Activated CD4-positive, alpha-beta memory T cell treated with anti-CD3 and anti-CD28 coated beads for 36 hours (primary cell): ENCODE results near the gene CITED1. TPM values are rescaled to one million over a fixed set of nuclear protein-coding genes. Genes with fewer than 3 reads are reported as not detected.

Experiments
- CTCF ChIA-PET: fragments of 350-600 bp; sonication (Branson Sonifier 250); formaldehyde crosslinking; loops from one replicate; lab custom pipeline; 2021; ENCODE audit warnings: antibody characterized with exemption, inconsistent platforms; lab: Charles Lee
- POLR2A ChIA-PET: fragments of 350-600 bp; sonication (Branson Sonifier 250); formaldehyde crosslinking; loops from one replicate; lab custom pipeline; 2021; ENCODE audit warnings: antibody characterized with exemption; lab: Charles Lee
- DNase-seq: peaks from one replicate; pipeline ENCODE4 v3.0.0-alpha.2; 2020
- H3K27ac Mint-ChIP-seq: one replicate; pipeline ENCODE4 v1.8.0; 2021; ENCODE audit warnings: mixed read lengths
- H3K27me3 Mint-ChIP-seq: one replicate; pipeline ENCODE4 v1.8.0; 2021; ENCODE audit warnings: mixed read lengths
- H3K36me3 Mint-ChIP-seq: one replicate; pipeline ENCODE4 v1.8.0; 2021; ENCODE audit warnings: mixed read lengths
- H3K4me1 Mint-ChIP-seq: one replicate; pipeline ENCODE4 v1.8.0; 2021; ENCODE audit warnings: low read depth, mixed read lengths
- H3K4me3 Mint-ChIP-seq: one replicate; pipeline ENCODE4 v1.8.0; 2021; ENCODE audit warnings: mild to moderate bottlenecking, mixed read lengths
- H3K9me3 Mint-ChIP-seq: one replicate; pipeline ENCODE4 v1.8.0; 2021; ENCODE audit warnings: mixed read lengths
- intact Hi-C: fragments of 100-400 bp; cut with micrococcal nuclease; formaldehyde crosslinking; loops from one replicate; pipeline ENCODE4 v1.15.1; 2023
- total RNA-seq, 2 experiments: library from RNA; stranded (reverse); gene quantifications; one replicate each; pipeline ENCODE4 v1.2.3, GENCODE V29; 2021

Gene CITED1
- total RNA-seq, 2 experiments from 2014 or later, result not detected

DNA sequence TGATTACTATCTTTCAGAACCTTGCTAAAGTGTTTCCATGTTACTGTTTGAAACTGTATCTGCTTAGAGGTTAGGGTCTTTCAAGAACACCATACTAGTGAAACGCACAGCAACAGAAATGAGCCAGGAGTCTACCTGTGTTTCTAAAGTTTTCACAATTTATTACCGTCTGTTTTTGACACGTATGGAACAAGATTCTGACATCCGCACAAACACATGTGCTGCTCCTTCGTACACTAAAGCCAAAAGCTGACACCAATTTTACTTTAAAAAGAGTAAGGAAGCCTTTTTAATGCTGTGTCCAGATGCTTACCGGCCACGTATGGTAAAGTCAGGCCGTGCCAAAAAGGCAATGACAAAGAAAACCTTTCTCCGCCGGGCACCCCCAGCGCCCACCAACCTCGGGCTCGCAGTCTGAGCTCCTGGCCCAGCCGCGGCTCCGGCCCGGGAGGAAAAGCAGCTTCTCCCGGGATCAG lies 29.2 kb downstream of the CITED1 start:
- H3K27ac Mint-ChIP-seq, result peak overlapping the region; percentile 89
- H3K4me3 Mint-ChIP-seq, result peak overlapping the region; percentile 82
- H3K27me3 Mint-ChIP-seq, result peaks cover 6% of the 10 kb centered on the region
- DNase-seq, result no peak
- H3K9me3 Mint-ChIP-seq, result no peaks in the 10 kb centered on the region
- CTCF ChIA-PET, result interaction anchor here (0.7 to 4.2 kb wide), 13 partner anchors 8 to 259 kb away, joined by 3 to 46 read pairs (median 4); partner anchors contain the start of genes ERCC6L and RTL5
- intact Hi-C loops, result loop anchor here (2.0 to 10.0 kb wide), 4 partner anchors 38 to 1666 kb away; partner anchors contain the start of genes ERCC6L and HDAC8
- peaks cover 40% of the 10 kb centered on the region for H3K4me1 Mint-ChIP-seq
- POLR2A ChIA-PET, result interaction anchor here (0.6 to 1.9 kb wide), 7 partner anchors 9 to 345 kb away, joined by 3 to 14 read pairs (median 9); partner anchors contain the start of genes ERCC6L and PIN4
- H3K36me3 Mint-ChIP-seq, result peaks cover 46% of the 10 kb centered on the region

DNA sequence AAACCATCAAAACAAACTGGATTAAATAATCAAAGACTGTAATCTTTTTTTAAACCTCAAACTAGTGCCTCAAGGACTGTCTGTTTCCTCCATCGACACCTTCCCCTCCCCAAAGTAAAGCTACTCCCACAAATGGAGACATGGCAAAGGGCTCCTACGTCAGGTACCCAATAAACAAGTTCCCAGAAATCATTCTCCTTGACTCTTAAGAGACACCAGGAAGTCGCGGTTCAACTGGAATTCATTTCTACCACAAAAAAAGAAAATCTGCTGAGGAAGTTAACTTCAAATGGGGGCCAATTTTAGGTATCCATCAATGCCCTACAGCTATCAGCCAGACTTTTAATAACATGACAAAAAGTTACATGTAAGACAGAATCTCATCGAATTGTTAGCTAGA lies 31.2 kb downstream of the CITED1 start:
- intact Hi-C loops, result loop anchor here (10.0 kb wide), 1 partner anchor 350 kb away; no protein-coding TSS in a partner anchor
- Mint-ChIP-seq H3K27ac (peak overlapping the region; percentile 89), H3K36me3 (peaks cover 53% of the 10 kb centered on the region), H3K4me3 (peak overlapping the region; percentile 82), H3K9me3 (no peaks in the 10 kb centered on the region), H3K4me1 (peaks cover 51% of the 10 kb centered on the region), H3K27me3 (no peaks in the 10 kb centered on the region)
- no peak for DNase-seq
- ChIA-PET POLR2A (no interaction called here), CTCF (interaction anchor here (4.2 kb wide), 1 partner anchor 29 kb away, joined by 46 read pairs; no protein-coding TSS in a partner anchor)

DNA sequence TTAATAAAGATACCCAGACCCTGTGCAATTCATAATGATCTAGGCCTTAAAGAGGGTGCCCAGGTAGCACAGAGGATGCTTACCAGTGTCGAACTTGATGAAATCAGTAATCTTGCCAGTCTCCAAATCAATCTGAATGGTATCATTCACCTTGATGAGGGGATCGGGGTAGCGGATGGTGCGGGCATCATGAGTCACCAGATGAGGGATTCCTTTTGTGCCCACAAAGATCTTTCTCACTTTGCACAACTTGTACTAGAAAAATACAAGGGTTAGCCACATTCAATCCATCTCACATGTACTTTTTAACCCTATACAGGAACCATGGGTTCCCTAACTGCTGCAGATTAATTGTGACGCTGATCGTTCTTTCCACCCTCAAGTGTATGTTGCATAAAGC lies 32.0 kb downstream of the CITED1 start:
- Mint-ChIP-seq H3K27me3 (no peaks in the 10 kb centered on the region), H3K4me1 (peaks cover 51% of the 10 kb centered on the region), H3K36me3 (peaks cover 59% of the 10 kb centered on the region), H3K27ac (peak overlapping the region; percentile 89), H3K4me3 (peak overlapping the region; percentile 82), H3K9me3 (no peaks in the 10 kb centered on the region)
- POLR2A ChIA-PET, result no interaction called here
- CTCF ChIA-PET, result no interaction called here
- peak; percentile 62 for DNase-seq
- intact Hi-C loops, result loop anchor here (10.0 kb wide), 1 partner anchor 351 kb away; no protein-coding TSS in a partner anchor

DNA sequence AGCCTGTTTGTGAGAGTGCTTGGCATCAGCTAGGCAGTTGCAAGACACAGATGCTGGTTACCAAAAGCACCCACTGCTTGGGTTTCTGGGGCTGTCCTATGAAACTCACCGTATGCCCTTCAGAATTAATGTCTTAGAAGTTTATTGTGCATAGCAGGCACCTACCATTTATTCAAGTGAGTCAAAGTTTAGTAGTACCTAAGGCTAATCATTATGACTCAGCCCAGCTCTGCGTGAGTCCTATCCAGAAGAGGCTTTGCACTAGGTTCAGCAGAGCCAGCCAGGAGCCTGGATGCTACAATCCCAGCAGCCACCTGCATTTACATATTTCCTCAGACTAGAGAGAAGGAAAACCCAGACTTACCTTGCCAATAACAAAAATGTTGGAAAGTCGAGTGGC lies 32.8 kb downstream of the CITED1 start:
- Mint-ChIP-seq H3K9me3 (no peaks in the 10 kb centered on the region), H3K4me3 (no peak overlapping the region), H3K4me1 (peaks cover 51% of the 10 kb centered on the region), H3K27me3 (no peaks in the 10 kb centered on the region), H3K27ac (peak overlapping the region; percentile 89), H3K36me3 (peaks cover 63% of the 10 kb centered on the region)
- POLR2A ChIA-PET, result no interaction called here
- DNase-seq, result peak; percentile 25
- CTCF ChIA-PET, result no interaction called here
- intact Hi-C loops, result loop anchor here (10.0 kb wide), 1 partner anchor 352 kb away; no protein-coding TSS in a partner anchor

DNA sequence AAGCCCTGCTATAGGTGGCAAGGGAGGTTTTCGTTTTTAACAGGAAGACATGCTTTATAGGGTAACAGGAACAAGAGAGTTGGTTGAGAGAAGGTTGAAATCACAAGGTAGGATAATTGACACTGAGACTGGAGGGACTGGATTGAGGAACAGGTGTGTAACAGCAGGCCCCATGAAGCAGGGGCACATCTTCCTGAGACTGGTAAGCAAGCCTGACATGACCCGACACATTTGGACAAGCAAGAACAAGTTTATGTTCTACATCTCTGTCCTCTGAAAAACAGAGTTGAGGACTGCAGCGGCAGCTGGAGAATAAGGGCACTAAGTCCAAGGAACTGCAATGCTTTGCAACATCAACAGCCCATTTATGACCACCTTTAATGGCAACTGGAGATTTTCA lies 33.9 kb downstream of the CITED1 start:
- H3K4me1 Mint-ChIP-seq, result peaks cover 51% of the 10 kb centered on the region
- H3K4me3 Mint-ChIP-seq, result peak overlapping the region; percentile 29
- ChIA-PET POLR2A (no interaction called here), CTCF (no interaction called here)
- no peak for DNase-seq
- peak overlapping the region; percentile 71 for H3K27ac Mint-ChIP-seq
- H3K36me3 Mint-ChIP-seq, result peaks cover 65% of the 10 kb centered on the region
- H3K9me3 Mint-ChIP-seq, result no peaks in the 10 kb centered on the region
- H3K27me3 Mint-ChIP-seq, result no peaks in the 10 kb centered on the region
- intact Hi-C loops, result loop anchor here (10.0 kb wide), 1 partner anchor 353 kb away; no protein-coding TSS in a partner anchor

DNA sequence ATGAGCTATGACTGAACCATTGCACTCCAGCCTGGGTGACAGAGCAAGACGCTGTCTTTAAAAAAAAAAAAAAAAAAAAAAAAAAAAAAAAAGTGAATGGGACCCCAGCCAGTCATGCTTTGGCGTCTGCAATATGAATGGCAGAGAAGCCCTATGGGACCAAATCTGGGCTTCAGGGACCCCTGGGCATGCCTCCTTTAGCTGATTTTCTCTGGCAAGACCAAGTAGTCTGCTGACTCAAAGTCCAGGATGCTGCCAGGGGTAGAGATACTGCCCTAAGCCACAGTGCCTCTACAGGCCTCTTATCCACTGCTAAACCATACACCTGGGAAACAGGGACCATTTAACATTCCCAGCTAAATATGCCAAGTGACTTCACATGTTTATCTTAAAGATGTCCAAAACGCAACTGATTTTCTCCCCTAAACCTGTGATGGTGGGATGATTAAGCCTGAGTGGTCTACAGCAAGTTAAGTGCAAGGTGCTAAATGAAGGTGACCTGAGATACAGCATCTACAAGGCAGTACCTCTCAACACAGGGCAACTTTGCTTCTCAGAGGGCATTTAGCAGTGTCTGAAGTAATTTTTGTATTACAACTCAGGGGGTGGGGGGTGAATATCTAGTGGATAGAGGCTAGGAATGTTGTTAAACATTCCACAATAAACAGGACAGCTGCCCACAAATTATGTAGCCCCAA lies 34.5 kb downstream of the CITED1 start:
- Mint-ChIP-seq H3K4me3 (no peak overlapping the region), H3K9me3 (no peaks in the 10 kb centered on the region), H3K4me1 (peaks cover 51% of the 10 kb centered on the region), H3K27ac (peak overlapping the region; percentile 71), H3K27me3 (no peaks in the 10 kb centered on the region), H3K36me3 (peaks cover 65% of the 10 kb centered on the region)
- intact Hi-C loops, result loop anchor here (10.0 kb wide), 1 partner anchor 354 kb away; no protein-coding TSS in a partner anchor
- CTCF ChIA-PET, result no interaction called here
- POLR2A ChIA-PET, result interaction anchor here (0.9 kb wide), 1 partner anchor 23 kb away, joined by 3 read pairs; no protein-coding TSS in a partner anchor
- no peak for DNase-seq

DNA sequence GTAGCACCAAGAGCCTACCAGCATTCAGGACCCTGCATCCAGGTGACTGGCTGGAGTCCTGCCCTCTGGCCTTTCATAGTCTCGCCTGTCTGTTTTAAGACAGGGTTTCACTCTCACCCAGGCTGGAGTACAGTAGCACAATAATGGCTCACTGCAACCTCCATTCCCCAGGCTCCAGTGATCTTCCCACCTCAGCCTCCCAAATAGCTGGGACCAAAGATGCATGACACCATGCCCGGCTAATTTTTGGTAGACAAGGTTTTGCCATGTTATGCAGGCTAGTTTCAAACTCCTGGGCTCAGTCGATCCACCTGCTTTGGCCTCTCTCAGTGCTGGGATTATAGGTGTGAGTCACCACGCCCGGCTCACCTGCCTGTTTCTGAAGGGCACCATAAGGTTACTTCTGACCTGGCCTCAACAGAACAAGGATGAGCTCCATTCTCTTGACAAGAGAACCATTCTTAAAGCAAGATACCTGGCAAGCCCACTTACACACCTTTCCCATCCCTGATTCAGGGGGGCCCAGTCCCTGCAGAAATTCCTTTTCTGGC lies 35.3 kb downstream of the CITED1 start:
- peaks cover 47% of the 10 kb centered on the region for H3K4me1 Mint-ChIP-seq
- intact Hi-C loops, result loop anchor here (10.0 kb wide), 1 partner anchor 354 kb away; no protein-coding TSS in a partner anchor
- no peak overlapping the region for H3K4me3 Mint-ChIP-seq
- CTCF ChIA-PET, result no interaction called here
- DNase-seq, result no peak
- H3K9me3 Mint-ChIP-seq, result no peaks in the 10 kb centered on the region
- POLR2A ChIA-PET, result interaction anchor here (0.9 to 1.2 kb wide), 2 partner anchors 22 to 25 kb away, joined by 3 read pairs; no protein-coding TSS in a partner anchor
- no peaks in the 10 kb centered on the region for H3K27me3 Mint-ChIP-seq
- peaks cover 57% of the 10 kb centered on the region for H3K36me3 Mint-ChIP-seq
- H3K27ac Mint-ChIP-seq, result peak overlapping the region; percentile 83

GRCh38 chrX:72269671-72270251 lies 36.0 kb downstream of the CITED1 start:
- Mint-ChIP-seq H3K4me1 (peaks cover 42% of the 10 kb centered on the region), H3K27ac (peak overlapping the region; percentile 83), H3K9me3 (no peaks in the 10 kb centered on the region), H3K36me3 (peaks cover 53% of the 10 kb centered on the region), H3K4me3 (no peak overlapping the region), H3K27me3 (no peaks in the 10 kb centered on the region)
- ChIA-PET POLR2A (interaction anchor here (1.2 to 1.3 kb wide), 2 partner anchors 24 to 37 kb away, joined by 3 read pairs; no protein-coding TSS in a partner anchor), CTCF (interaction anchor here (1.8 to 2.1 kb wide), 2 partner anchors 7 to 24 kb away, joined by 6 to 8 read pairs; partner anchors contain the start of gene RPS4X)
- intact Hi-C loops, result loop anchor here (10.0 kb wide), 1 partner anchor 355 kb away; no protein-coding TSS in a partner anchor
- peak; percentile 49 for DNase-seq

DNA sequence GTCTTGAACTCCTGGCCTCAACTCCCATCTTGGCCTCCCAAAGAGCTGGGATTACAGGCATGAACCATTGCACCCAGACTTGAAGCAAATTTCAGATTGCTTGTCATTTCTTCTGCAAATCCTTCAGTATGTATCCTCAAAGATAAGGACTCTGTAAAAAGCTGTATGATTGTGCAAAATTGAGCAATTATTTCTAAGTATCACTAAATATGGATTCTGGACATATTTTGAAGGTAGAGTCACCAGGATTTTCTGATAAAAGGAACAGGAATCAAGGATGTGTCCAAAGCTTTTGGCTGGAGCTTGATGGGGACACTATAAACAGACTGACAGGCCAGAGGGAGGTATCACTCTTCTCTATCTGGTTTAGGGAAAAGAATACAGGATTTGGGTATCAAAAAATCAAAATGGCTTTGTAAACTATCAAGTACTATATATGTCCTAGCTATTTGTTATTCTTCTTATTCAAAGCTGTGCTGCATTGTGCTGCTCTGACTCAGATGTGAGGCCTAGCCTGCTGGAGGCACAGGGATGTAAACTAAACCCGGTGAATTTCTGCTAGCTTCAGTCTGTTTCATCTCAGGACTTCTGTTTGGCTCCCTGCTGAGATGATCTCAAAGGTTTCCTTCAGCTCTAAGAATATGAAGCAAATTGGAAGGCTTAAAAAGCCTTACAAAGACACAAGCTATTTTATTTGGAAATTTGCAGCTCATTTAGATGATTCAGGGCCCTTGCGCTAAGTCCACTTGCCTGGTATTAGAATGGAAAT lies 36.9 kb downstream of the CITED1 start:
- H3K4me1 Mint-ChIP-seq, result peaks cover 32% of the 10 kb centered on the region
- ChIA-PET CTCF (interaction anchor here (1.2 to 2.1 kb wide), 3 partner anchors 8 to 247 kb away, joined by 3 to 8 read pairs (median 6); partner anchors contain the start of gene RPS4X), POLR2A (interaction anchor here (0.6 to 1.3 kb wide), 3 partner anchors 9 to 1676 kb away, joined by 3 read pairs; no protein-coding TSS in a partner anchor)
- intact Hi-C loops, result no loop called here
- H3K36me3 Mint-ChIP-seq, result peaks cover 43% of the 10 kb centered on the region
- H3K4me3 Mint-ChIP-seq, result no peak overlapping the region
- H3K9me3 Mint-ChIP-seq, result no peaks in the 10 kb centered on the region
- no peak for DNase-seq
- H3K27me3 Mint-ChIP-seq, result no peaks in the 10 kb centered on the region
- H3K27ac Mint-ChIP-seq, result peak overlapping the region; percentile 28

DNA sequence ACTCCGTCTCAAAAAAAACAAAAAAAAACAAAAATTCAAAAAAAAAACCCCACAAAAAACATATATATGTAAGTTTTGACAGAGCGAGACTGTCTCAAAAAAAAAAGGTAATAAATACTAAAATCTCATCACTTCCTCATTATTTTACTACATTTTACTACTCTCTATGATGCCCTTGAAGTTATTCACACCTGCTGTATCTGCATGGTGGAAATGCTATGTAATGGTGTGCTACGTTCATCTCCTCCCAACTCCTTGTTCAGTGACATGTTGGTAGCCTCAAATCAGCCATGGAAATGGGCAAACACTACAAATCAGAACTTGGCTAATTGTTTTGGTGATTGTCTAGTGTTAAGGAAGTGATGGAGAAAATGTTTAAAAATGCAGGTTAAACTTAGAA lies 40.5 kb downstream of the CITED1 start:
- POLR2A ChIA-PET, result no interaction called here
- H3K36me3 Mint-ChIP-seq, result peaks cover 17% of the 10 kb centered on the region
- no peak overlapping the region for H3K4me3 Mint-ChIP-seq
- CTCF ChIA-PET, result interaction anchor here (0.9 kb wide), 1 partner anchor 20 kb away, joined by 3 read pairs; no protein-coding TSS in a partner anchor
- H3K27ac Mint-ChIP-seq, result no peak overlapping the region
- no peak for DNase-seq
- H3K4me1 Mint-ChIP-seq, result peaks cover 6% of the 10 kb centered on the region
- intact Hi-C loops, result no loop called here
- no peaks in the 10 kb centered on the region for H3K27me3 Mint-ChIP-seq
- no peaks in the 10 kb centered on the region for H3K9me3 Mint-ChIP-seq

DNA sequence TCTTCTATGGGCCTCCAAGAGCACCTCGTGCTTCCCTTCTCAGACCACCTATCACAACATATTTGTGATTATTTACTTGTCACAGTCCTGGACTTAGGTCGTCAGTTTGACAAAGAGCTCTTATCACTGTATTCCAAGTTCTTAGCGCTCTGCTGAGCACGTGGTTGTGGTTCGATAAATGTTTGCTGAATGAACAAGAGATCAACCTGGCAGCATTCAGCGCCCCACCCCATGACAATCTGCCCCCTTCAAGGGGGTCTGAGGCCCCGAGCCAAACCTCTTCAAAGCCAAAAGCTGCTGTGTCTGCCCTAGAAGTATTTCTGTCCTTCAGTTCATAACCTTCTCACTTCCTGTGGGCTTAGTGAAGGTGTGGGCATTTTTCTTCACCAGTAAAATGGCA lies 43.6 kb downstream of the CITED1 start:
- Mint-ChIP-seq H3K4me3 (no peak overlapping the region), H3K27ac (no peak overlapping the region), H3K4me1 (no peaks in the 10 kb centered on the region), H3K27me3 (no peaks in the 10 kb centered on the region), H3K9me3 (no peaks in the 10 kb centered on the region), H3K36me3 (peaks cover 2% of the 10 kb centered on the region)
- POLR2A ChIA-PET, result no interaction called here
- CTCF ChIA-PET, result no interaction called here
- no peak for DNase-seq
- intact Hi-C loops, result no loop called here
